IPS-18a (cell line): ENCODE measurements around the gene C1orf94.
"Not testable (repeated sequence)": the region's sequence is repeated elsewhere in the genome, so short reads cannot be mapped to it uniquely, and the experiment has no call there.

Experiments used
- H3K27ac ChIP-seq: one replicate; pipeline ENCODE4 v1.5.1; 2013; ENCODE audit warnings: low read length
- H3K27me3 ChIP-seq: one replicate; pipeline ENCODE4 v1.6.1; 2013; ENCODE audit warnings: mild to moderate bottlenecking, low read length; ENCODE audit not compliant: control insufficient read depth, insufficient read depth
- H3K36me3 ChIP-seq: one replicate; pipeline ENCODE4 v1.6.1; 2013; ENCODE audit warnings: low read depth, low read length; ENCODE audit not compliant: control insufficient read depth
- H3K4me1 ChIP-seq: one replicate; pipeline ENCODE4 v1.6.1; 2013; ENCODE audit warnings: low read depth, low read length; ENCODE audit not compliant: control insufficient read depth
- H3K4me3 ChIP-seq: one replicate; pipeline ENCODE4 v1.5.1; 2013; ENCODE audit warnings: low read length
- H3K9ac ChIP-seq: one replicate; pipeline ENCODE4 v1.6.1; 2013; ENCODE audit warnings: mild to moderate bottlenecking, low read length, moderate library complexity
- H3K9me3 ChIP-seq: one replicate; pipeline ENCODE4 v1.6.1; 2013; ENCODE audit warnings: low read depth, low read length; ENCODE audit not compliant: control insufficient read depth

The C1orf94 gene

GRCh38 chr1:34166625-34167361 lies 9.9 kb upstream of the C1orf94 start:
- H3K4me1 ChIP-seq, result peaks cover 19% of the 10 kb centered on the region
- no peaks in the 10 kb centered on the region for H3K36me3 ChIP-seq
- H3K9ac ChIP-seq, result peak overlapping the region; percentile 90
- peak overlapping the region; percentile 88 for H3K4me3 ChIP-seq
- peak overlapping the region; percentile 85 for H3K27ac ChIP-seq
- H3K27me3 ChIP-seq, result peaks cover 6% of the 10 kb centered on the region
- no peaks in the 10 kb centered on the region for H3K9me3 ChIP-seq

- Histone ChIP-seq H3K27ac (peak overlapping the region; percentile 85), H3K4me1 (peaks cover 16% of the 10 kb centered on the region), H3K9me3 (no peaks in the 10 kb centered on the region), H3K27me3 (peaks cover 6% of the 10 kb centered on the region), H3K9ac (peak overlapping the region; percentile 90), H3K36me3 (no peaks in the 10 kb centered on the region), H3K4me3 (peak overlapping the region; percentile 88)
Measured at GRCh38 chr1:34167389-34167788, 9.3 kb upstream of the C1orf94 start.

- Histone ChIP-seq H3K4me1 (peaks cover 13% of the 10 kb centered on the region), H3K9ac (no peak overlapping the region), H3K4me3 (no peak overlapping the region), H3K27ac (no peak overlapping the region), H3K27me3 (peaks cover 6% of the 10 kb centered on the region), H3K36me3 (no peaks in the 10 kb centered on the region), H3K9me3 (no peaks in the 10 kb centered on the region)
Measured at GRCh38 chr1:34175744-34176143, 963 bp upstream of the C1orf94 start.

GRCh38 chr1:34178072-34178471 lies 1.4 kb downstream of the C1orf94 start:
- Histone ChIP-seq H3K4me1 (peaks cover 13% of the 10 kb centered on the region), H3K27ac (no peak overlapping the region), H3K4me3 (no peak overlapping the region), H3K27me3 (peaks cover 6% of the 10 kb centered on the region), H3K36me3 (no peaks in the 10 kb centered on the region), H3K9me3 (no peaks in the 10 kb centered on the region), H3K9ac (no peak overlapping the region)

- not testable (repeated sequence) for H3K4me3 ChIP-seq, H3K9ac ChIP-seq, H3K27ac ChIP-seq, H3K9me3 ChIP-seq, H3K27me3 ChIP-seq, H3K36me3 ChIP-seq
- peaks cover 24% of the 10 kb centered on the region for H3K4me1 ChIP-seq
Measured at GRCh38 chr1:34183381-34183780, 6.7 kb downstream of the C1orf94 start.

- H3K27ac ChIP-seq, result no peak overlapping the region
- H3K9me3 ChIP-seq, result peaks cover 7% of the 10 kb centered on the region
- no peak overlapping the region for H3K9ac ChIP-seq
- H3K36me3 ChIP-seq, result no peaks in the 10 kb centered on the region
- no peak overlapping the region for H3K4me3 ChIP-seq
- peaks cover 3% of the 10 kb centered on the region for H3K27me3 ChIP-seq
- peaks cover 18% of the 10 kb centered on the region for H3K4me1 ChIP-seq
Measured at GRCh38 chr1:34186741-34187494, 10.2 kb downstream of the C1orf94 start.

- Histone ChIP-seq H3K27me3 (peaks cover 3% of the 10 kb centered on the region), H3K4me3 (no peak overlapping the region), H3K9me3 (peaks cover 7% of the 10 kb centered on the region), H3K27ac (no peak overlapping the region), H3K9ac (no peak overlapping the region), H3K4me1 (peaks cover 26% of the 10 kb centered on the region), H3K36me3 (no peaks in the 10 kb centered on the region)
Measured at GRCh38 chr1:34188418-34188817, 11.7 kb downstream of the C1orf94 start.

GRCh38 chr1:34188985-34189384 lies 12.3 kb downstream of the C1orf94 start:
- Histone ChIP-seq H3K9ac (no peak overlapping the region), H3K36me3 (no peaks in the 10 kb centered on the region), H3K27me3 (peaks cover 3% of the 10 kb centered on the region), H3K27ac (no peak overlapping the region), H3K4me3 (no peak overlapping the region), H3K9me3 (peaks cover 7% of the 10 kb centered on the region), H3K4me1 (peaks cover 27% of the 10 kb centered on the region)

- H3K9me3 ChIP-seq, result peaks cover 7% of the 10 kb centered on the region
- peaks cover 27% of the 10 kb centered on the region for H3K4me1 ChIP-seq
- no peaks in the 10 kb centered on the region for H3K36me3 ChIP-seq
- H3K4me3 ChIP-seq, result no peak overlapping the region
- H3K9ac ChIP-seq, result no peak overlapping the region
- no peak overlapping the region for H3K27ac ChIP-seq
- peaks cover 3% of the 10 kb centered on the region for H3K27me3 ChIP-seq
Measured at GRCh38 chr1:34190692-34191091, 14.0 kb downstream of the C1orf94 start.

- H3K4me3 ChIP-seq, result no peak overlapping the region
- no peak overlapping the region for H3K27ac ChIP-seq
- H3K9me3 ChIP-seq, result peaks cover 7% of the 10 kb centered on the region
Measured at GRCh38 chr1:34192621-34193020, 15.9 kb downstream of the C1orf94 start.

GRCh38 chr1:34199927-34200326 lies 23.2 kb downstream of the C1orf94 start:
- Histone ChIP-seq H3K9me3 (no peaks in the 10 kb centered on the region), H3K4me3 (no peak overlapping the region), H3K27ac (no peak overlapping the region), H3K9ac (no peak overlapping the region), H3K4me1 (no peaks in the 10 kb centered on the region), H3K36me3 (peaks cover 6% of the 10 kb centered on the region), H3K27me3 (no peaks in the 10 kb centered on the region)

More at GRCh38 chr1:34192621-34193020, 15.9 kb downstream of the C1orf94 start:
- Histone ChIP-seq H3K27me3 (peaks cover 3% of the 10 kb centered on the region), H3K4me1 (peaks cover 23% of the 10 kb centered on the region), H3K36me3 (no peaks in the 10 kb centered on the region), H3K9ac (no peak overlapping the region)
